HT1080 (cell line): ENCODE measurements around the gene DOC2B. TPM values are rescaled to one million over a fixed set of nuclear protein-coding genes. Genes with fewer than 3 reads are reported as not detected.
A peak's percentile ranks its signal among the peaks of the same experiment; 100 is the strongest.
"Not testable (repeated sequence)": the region's sequence is repeated elsewhere in the genome, so short reads cannot be mapped to it uniquely, and the experiment has no call there.

Experiments
- DNase-seq: peaks from one replicate; pipeline ENCODE4 v3.0.0-alpha.2; 2015; ENCODE audit warnings: low read depth
- total RNA-seq: library from RNA; depleted of rRNA; stranded (reverse); fragments of >200 nt; shearing (Covaris generic); gene quantifications from 2 replicates; pipeline ENCODE4 v1.2.3, GENCODE V29; 2014

DOC2B gene
- total RNA-seq, 1 experiment from 2014 or later = not detected

- no peak for DNase-seq
These were observed 34.3 kb downstream of the DOC2B start for GRCh38 chr17:146983-147761.

GRCh38 chr17:146546-146945 lies 34.9 kb downstream of the DOC2B start:
- DNase-seq = no peak

- no peak for DNase-seq
These were observed 35.5 kb downstream of the DOC2B start for GRCh38 chr17:145671-146541.

DNA sequence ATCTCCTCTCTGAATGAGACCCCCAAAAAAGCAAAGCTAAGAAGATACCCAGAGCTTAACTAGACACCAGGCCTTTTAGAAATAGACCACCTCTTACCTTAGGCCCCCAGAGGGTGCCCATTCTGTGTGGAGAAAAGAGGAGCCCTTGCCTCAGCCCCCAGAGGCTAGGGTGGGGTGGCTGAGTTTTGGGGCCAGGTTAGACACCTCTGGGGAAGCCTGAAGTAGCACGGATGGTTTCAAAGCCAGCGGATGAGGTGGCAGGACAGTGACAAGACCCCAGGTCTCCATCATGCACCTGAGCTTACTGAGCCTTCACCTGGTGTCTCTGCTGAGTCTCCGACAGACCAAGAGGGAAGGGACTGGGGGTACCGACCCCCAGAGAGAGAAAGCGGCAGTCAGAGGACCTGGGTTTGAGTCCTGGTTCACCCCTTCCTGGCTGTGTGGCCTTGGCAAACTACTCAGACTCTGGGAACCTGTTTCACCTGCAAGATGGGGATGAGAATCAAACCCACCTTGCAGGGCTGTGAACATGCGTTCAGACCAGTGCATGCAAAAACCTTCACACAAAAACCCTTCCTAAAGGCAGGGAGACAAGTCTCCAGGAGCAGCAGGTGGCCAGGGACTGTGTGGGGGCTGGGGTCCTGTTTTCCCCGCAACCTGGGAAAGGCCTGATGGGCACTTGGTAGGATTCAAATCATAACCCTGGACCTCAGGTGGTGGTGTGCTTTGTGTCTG lies 36.3 kb downstream of the DOC2B start:
- no peak for DNase-seq

DNA sequence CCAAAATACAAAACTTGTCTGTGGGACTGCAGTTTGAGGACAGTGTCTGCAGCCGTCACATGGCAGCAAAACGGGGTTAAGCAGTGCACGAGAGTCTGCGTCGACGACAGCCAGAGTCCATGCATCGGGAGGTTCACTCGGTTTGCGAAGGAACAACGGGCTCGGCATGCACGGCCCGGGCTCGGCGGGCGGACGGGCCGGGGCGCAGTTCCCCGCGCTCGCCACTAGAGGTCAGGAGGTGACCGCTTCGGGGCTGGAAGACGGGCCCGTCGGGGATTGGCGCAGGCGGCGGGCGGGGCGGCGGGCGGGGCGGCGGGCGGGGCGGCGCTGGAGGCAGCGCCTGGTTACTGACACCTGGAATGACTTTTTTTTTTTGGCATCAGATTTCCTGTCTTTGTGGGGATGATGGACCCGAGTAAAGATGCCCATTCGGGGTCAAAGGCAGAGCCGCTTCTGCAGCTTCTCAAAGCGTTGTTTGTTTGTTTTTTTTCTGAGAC lies 37.6 kb downstream of the DOC2B start:
- DNase-seq = peak; percentile 52

DNA sequence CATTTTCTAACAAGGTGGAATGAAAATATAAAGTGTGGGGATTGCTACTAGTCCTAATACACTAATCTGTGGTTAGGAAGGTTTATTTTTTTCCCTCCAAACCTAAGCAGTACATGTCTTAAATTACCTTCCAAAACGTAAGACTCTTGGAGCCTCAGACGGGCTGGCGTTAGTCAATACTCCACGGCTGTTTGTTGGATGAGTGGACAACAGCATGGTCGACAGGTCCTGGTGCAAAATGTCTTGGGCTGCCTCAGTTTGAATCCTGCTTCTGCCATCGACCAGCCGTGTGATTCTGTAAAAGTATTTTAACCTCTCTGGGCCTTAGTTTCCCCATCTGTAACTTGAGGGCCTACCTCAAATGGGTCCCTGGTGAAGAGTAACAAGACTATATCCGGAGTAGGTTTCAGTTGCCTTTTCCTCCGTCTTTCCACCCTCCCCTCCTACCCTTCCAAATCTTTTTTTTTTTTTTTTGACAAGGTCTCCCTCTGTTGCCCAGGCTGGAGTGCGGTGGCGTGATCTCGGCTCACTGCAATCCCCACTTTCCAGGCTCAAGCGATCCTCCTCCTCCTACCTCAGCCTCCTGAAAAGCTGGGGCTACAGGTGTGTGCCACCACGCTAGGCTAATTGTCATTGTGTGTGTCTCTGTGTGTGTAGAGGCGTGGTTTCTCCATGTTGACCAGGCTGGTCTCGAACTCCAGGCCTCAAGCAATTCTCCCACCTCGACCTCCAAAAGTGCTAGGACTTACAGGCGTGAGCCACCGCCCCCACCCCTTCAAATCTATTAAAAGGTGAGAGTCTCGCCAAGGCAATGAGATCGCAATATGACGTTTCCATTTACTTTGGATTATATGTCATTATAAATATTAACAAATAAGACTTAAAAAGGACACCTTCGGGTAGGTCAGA lies 38.3 kb downstream of the DOC2B start:
- no peak for DNase-seq

DNA sequence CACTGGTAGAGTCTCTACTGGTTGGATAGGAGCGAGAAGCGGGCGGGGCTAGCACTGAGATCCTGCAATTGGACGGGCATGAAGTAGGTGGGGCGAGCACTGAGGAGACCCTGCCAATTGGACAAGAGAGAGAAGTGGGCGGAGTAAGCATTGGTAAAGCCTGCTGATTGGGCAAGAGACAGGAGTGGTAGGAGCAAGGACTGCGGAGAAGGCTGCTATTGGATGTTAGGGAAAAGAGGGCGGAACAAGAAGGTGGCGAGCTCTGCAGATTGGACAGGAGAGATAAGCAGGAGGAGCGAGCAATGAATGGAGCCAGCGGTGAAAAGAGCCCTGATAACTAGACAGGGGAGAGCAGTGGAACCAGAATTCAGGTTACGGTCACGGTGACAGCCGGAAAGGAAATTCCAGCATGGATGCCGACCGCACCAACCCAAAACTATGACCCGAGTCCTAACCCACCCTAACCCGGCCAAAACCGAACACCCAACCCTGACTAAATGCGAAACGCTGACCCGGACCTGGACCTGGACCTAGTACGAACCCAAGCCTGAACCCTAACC lies 39.3 kb downstream of the DOC2B start:
- no peak for DNase-seq

GRCh38 chr17:139401-140205 lies 41.8 kb downstream of the DOC2B start:
- not testable (repeated sequence) for DNase-seq

GRCh38 chr17:137166-137807 lies 44.2 kb downstream of the DOC2B start, which contains the start of gene SCGB1C2:
Gene SCGB1C2, plus strand, starts transcription at chr17:137569. Its CDS starts 22 bp downstream, at chr17:137591.
- DNase-seq = not testable (repeated sequence)

DNA sequence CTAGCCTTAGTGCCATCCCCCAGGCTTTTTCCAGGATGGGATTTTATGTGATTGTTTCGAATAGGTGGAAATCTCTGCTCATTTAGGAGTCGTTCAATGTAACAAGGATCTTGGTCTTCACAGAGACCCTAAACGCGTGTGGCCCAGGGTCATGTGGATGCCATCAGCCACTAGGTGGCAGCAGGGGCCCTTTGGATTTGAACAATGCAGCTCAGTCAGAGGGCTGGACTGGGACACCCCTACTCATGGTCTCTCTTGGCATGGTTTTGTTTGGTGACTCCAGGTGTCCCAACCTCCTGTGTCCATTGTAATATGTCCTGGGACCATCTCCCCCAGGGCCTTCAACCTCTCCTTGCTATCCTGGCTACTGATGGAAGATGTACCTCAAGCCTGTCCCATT lies 44.9 kb downstream of the DOC2B start:
- not testable (repeated sequence) for DNase-seq

DNA sequence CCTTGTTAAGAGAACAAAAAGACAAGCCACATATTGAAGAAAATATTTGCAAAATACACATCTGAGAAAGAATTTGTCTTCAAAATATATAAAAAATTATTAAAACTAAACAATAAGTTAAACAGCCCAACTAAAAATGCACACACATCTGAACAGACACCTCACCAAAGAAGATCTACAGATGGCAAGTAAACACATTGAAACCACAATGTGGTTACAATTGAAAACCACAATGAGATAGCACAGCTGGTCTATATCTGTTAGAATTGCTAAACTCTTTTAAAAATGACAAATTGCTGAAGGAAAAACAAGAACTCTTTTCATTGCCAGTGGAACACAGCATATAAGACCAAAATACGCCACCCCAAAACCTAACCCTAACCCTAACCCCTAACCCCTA lies 45.6 kb downstream of the DOC2B start:
- not testable (repeated sequence) for DNase-seq

DNA sequence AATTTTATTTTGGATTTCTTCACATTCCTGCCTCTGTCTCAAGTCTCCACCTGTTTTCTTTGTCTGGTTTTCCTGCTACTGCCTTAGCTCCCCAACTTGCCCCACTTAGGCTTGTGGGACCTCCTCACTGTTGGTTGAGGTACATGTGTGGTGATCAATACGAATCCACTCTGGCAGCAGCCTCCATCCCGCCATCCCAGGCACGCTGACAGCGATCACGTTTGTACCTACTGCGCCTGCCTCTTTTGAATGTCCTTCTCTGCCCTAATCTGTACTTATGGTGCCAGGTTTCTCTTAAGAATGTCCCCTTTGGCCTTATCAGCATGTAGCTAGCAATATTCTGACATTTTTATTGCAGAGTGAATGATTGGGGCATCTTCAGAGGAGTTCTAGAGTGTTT lies 46.4 kb downstream of the DOC2B start:
- not testable (repeated sequence) for DNase-seq

DNA sequence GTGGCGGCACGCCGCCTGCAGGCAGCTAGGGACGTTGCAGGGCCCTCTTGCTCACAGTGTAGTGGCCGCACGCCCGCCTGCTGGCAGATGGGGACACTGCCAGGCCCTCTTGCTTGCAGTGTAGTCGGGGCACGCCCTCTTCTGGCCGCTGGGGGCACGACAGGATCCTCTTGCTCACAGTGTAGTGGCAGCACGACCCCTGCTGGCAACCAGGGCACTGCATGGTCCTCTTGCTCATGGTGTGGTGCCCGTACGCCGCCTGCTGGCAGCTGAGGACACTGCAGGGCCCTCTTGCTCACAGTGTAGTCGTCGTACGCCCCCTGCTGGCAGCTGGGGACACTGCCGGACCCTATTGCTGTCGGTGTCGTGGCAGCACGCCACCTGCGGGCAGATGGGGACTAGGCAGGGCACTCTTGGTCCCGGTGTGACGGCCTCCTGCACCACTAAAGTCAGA lies 47.1 kb downstream of the DOC2B start:
- not testable (repeated sequence) for DNase-seq

DNA sequence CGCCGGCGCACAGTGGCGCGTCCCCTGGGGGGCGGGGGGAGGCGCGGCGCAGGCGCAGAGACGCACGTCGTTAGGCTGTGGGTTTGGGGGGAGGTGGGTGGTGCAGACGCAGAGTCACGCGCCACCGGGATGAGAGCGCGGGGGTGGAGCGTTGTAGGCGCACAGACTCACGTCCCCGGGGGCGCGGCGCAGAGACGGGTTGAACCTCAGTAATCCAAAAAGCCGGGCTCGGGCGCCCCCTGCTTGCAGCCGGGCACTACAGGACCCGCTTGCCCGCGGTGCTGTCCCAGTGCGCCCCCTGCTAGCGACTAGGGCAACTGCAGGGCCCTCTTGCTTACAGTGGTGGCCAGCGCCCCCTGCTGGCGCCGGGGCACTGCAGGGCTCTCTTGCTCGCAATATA lies 47.5 kb downstream of the DOC2B start:
- DNase-seq = not testable (repeated sequence)

DNA sequence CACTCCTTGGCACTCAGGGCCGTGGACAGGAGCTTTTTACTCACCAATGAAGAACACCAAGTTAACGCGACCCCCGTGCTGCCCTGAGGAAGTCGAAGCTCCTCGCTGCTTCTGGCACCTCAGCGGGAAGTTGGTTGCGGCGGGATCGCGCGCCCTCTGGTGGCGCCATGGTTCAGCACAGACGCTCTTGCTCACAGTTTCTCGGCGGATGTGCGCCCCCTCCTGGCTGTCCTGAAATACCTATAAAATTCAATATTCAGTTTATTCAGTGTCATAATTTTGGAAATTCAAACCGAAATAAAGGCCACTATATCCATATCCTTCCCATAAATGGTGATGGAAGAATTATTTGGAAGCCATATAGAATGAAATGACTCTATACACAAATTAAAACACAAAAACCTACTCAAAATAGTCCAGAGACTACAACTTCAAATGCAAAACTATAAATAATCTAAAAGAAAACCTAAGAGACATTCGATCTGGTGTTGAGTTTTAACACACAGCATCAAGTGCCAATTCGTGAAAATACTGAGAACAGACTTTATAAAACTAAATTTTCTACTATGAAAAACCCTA lies 63.0 kb downstream of the DOC2B start:
- peak; percentile 1 for DNase-seq

- DNase-seq = not testable (repeated sequence)
These were observed 68.3 kb downstream of the DOC2B start for GRCh38 chr17:113111-113510.
